Endodermal cell (in vitro differentiated cells): ENCODE data around the gene ZNF622. TPM values are rescaled to one million over a fixed set of nuclear protein-coding genes. Genes with fewer than 3 reads are reported as not detected.
"Not testable (repeated sequence)": the region's sequence is repeated elsewhere in the genome, so short reads cannot be mapped to it uniquely, and the experiment has no call there.

Experiments used
- DNase-seq: peaks from one replicate; pipeline ENCODE4 v3.0.0-alpha.2; 2017
- H3K27ac ChIP-seq: 2 replicates; pipeline ENCODE4 v1.5.1; 2013; ENCODE audit warnings: mild to moderate bottlenecking, low read depth, low read length, moderate library complexity
- H3K27me3 ChIP-seq: 2 replicates; pipeline ENCODE4 v1.6.1; 2013; ENCODE audit warnings: mild to moderate bottlenecking, low read length, moderate library complexity; ENCODE audit not compliant: insufficient read depth, control insufficient read depth, poor library complexity, severe bottlenecking
- H3K36me3 ChIP-seq: 2 replicates; pipeline ENCODE4 v1.7.0; 2013; ENCODE audit warnings: mild to moderate bottlenecking, low read length, moderate library complexity; ENCODE audit not compliant: control insufficient read depth, insufficient read depth
- H3K4me1 ChIP-seq: one replicate; pipeline ENCODE4 v1.7.0; 2013; ENCODE audit warnings: low read length; ENCODE audit not compliant: control insufficient read depth, insufficient read depth
- H3K4me3 ChIP-seq: 2 replicates; pipeline ENCODE4 v1.5.1; 2013; ENCODE audit warnings: mild to moderate bottlenecking, low read length, moderate library complexity
- H3K9ac ChIP-seq: 2 replicates; pipeline ENCODE4 v1.6.1; 2013; ENCODE audit warnings: mild to moderate bottlenecking, low read length, moderate library complexity; ENCODE audit not compliant: poor library complexity, severe bottlenecking; ENCODE audit errors: extremely low read depth
- H3K9me3 ChIP-seq: 2 replicates; pipeline ENCODE4 v1.6.1; 2013; ENCODE audit warnings: mild to moderate bottlenecking, low read length, moderate library complexity; ENCODE audit not compliant: control insufficient read depth
- H3K27ac Mint-ChIP-seq: 2 replicates; pipeline ENCODE4 v1.8.0; 2020; ENCODE audit warnings: mixed read lengths
- H3K27me3 Mint-ChIP-seq: 2 replicates; pipeline ENCODE4 v1.8.0; 2021; ENCODE audit warnings: mild to moderate bottlenecking, mixed read lengths; ENCODE audit not compliant: insufficient read depth
- H3K36me3 Mint-ChIP-seq: 2 replicates; pipeline ENCODE4 v1.8.0; 2020; ENCODE audit warnings: low read depth, mixed read lengths
- H3K4me1 Mint-ChIP-seq: 2 replicates; pipeline ENCODE4 v1.8.0; 2020; ENCODE audit warnings: mixed read lengths
- H3K4me3 Mint-ChIP-seq: 2 replicates; pipeline ENCODE4 v1.8.0; 2020; ENCODE audit warnings: mild to moderate bottlenecking, moderate library complexity, mixed read lengths
- H3K9me3 Mint-ChIP-seq: 2 replicates; pipeline ENCODE4 v1.8.0; 2020; ENCODE audit warnings: mild to moderate bottlenecking, mixed read lengths
- WGBS, 2 experiments: methylation state at CpG; one replicate each; pipeline versions ENCODE4 v1.1.5 to v1.1.7; 2013; ENCODE audit warnings: missing lambda C conversion rate in 2 of 2, mixed read lengths in 1 of 2; ENCODE audit not compliant: insufficient coverage in 1 of 2, insufficient read length in 1 of 2; 5-methylcytosine and 5-hydroxymethylcytosine counted together
- total RNA-seq, 2 donors: library from RNA; stranded (reverse); fragmentation: NEBNext Ultra II Directional in 1 of 2; extraction: Animal tissue kit (Norgen Biotek cat#: 25700) in 1 of 2; gene quantifications; 2 replicates in 1 of 2; 3 replicates in 1 of 2; pipeline ENCODE4 v1.2.1, GENCODE V29; 2021
- TF ChIP-seq, protein P1 (sequence below): fragments of 200-600 bp; sonication (generic); conservative IDR thresholded peaks from 2 replicates; pipeline ENCODE4 v1.5.0; 2021; ENCODE audit warnings: antibody characterized with exemption, mild to moderate bottlenecking

The ZNF622 gene
- total RNA-seq, 2 donors from 2014 or later = 27.3 to 28.6 TPM

DNA sequence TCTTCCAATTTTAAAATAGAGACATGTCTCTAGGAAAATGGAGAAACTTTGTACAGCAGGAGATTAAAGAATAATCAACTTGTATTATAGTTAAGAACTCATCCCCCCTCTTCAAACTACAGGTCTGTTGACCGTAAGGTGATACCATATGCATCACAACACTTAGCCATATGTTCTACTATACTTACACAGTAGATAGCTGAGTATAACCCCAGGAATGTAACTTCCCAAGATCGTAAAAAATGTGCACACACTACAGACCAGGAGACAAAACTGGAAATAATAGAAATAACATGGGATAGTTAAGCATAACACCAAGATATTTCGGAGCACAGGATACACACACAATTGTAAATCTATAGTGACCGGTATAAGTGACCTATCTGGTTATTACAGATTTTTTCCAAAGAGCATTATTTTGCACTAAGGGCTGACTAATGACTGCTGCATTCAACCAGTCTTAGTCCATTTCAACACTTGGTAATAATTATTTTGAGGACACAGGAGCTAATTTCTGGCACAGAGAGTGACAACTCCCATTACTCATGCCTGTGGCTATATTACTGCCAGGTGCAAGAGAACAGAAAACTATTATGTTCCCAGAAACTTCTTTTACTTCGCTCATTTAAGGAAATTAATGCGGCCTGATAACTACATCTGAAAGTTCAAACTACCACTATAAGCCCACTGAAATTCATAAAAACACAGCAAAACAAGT lies 15.4 kb upstream of the ZNF622 start:
- no peak overlapping the region for H3K4me3 Mint-ChIP-seq
- DNase-seq = no peak
- no peak overlapping the region for H3K27ac ChIP-seq
- TF ChIP-seq, protein P1, sequence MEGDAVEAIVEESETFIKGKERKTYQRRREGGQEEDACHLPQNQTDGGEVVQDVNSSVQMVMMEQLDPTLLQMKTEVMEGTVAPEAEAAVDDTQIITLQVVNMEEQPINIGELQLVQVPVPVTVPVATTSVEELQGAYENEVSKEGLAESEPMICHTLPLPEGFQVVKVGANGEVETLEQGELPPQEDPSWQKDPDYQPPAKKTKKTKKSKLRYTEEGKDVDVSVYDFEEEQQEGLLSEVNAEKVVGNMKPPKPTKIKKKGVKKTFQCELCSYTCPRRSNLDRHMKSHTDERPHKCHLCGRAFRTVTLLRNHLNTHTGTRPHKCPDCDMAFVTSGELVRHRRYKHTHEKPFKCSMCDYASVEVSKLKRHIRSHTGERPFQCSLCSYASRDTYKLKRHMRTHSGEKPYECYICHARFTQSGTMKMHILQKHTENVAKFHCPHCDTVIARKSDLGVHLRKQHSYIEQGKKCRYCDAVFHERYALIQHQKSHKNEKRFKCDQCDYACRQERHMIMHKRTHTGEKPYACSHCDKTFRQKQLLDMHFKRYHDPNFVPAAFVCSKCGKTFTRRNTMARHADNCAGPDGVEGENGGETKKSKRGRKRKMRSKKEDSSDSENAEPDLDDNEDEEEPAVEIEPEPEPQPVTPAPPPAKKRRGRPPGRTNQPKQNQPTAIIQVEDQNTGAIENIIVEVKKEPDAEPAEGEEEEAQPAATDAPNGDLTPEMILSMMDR = no peak
- H3K4me1 Mint-ChIP-seq = no peaks in the 10 kb centered on the region
- H3K9me3 ChIP-seq = peaks cover 6% of the 10 kb centered on the region
- H3K27me3 ChIP-seq = peaks cover 12% of the 10 kb centered on the region
- H3K4me1 ChIP-seq = no peaks in the 10 kb centered on the region
- peaks cover 2% of the 10 kb centered on the region for H3K27me3 Mint-ChIP-seq
- peaks cover 5% of the 10 kb centered on the region for H3K9me3 Mint-ChIP-seq
- no peaks in the 10 kb centered on the region for H3K36me3 ChIP-seq
- 94 to 100% methylated on average over 4 to 6 of the region's 6 CpGs for WGBS, 2 experiments
- no peak overlapping the region for H3K9ac ChIP-seq
- H3K27ac Mint-ChIP-seq = no peak overlapping the region
- no peaks in the 10 kb centered on the region for H3K36me3 Mint-ChIP-seq
- H3K4me3 ChIP-seq = no peak overlapping the region

DNA sequence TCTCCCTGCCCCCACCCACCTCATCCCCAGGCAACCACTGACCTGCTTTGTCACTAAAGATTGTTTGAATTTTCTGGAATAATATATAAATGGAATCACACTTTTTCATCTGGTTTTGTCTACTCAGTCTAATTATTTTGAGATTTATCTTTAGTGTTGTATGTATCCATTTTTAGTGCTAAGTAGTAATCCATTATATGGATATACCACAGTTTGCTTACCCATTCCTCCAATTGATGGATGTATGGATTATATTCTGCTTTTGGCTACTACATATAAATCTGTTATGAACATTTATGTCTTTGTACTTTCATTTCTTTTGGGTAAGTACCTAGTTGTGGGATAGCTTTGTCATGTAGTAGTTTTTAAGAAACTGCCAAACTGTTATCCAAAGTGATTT lies 14.5 kb upstream of the ZNF622 start:
- Mint-ChIP-seq H3K4me3 (no peak overlapping the region), H3K27ac (no peak overlapping the region), H3K27me3 (peaks cover 2% of the 10 kb centered on the region), H3K36me3 (no peaks in the 10 kb centered on the region), H3K9me3 (peaks cover 5% of the 10 kb centered on the region), H3K4me1 (peaks cover 2% of the 10 kb centered on the region)
- TF ChIP-seq, protein P1 = no peak
- H3K4me3 ChIP-seq = no peak overlapping the region
- DNase-seq = no peak
- H3K9ac ChIP-seq = no peak overlapping the region
- no peak overlapping the region for H3K27ac ChIP-seq
- peaks cover 6% of the 10 kb centered on the region for H3K9me3 ChIP-seq
- no peaks in the 10 kb centered on the region for H3K4me1 ChIP-seq
- no peaks in the 10 kb centered on the region for H3K36me3 ChIP-seq
- peaks cover 12% of the 10 kb centered on the region for H3K27me3 ChIP-seq

DNA sequence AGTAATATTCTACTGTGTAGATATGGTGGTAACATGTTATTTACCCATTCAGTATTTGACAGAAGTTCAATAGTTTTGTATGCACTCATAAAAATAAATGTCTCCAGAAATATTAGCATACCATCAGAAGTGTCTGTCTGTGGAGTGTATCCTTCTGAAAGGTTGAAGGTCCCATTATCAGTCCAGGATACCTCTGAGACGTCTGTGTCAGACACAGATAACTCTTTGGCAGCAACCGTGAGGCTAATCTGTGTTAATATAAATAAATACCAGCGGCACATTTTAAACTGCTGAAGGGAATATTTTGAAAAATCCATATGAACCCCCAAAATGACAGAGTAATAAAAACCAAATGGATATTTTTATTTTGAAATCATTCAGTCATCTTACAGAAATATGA lies 11.9 kb upstream of the ZNF622 start:
- WGBS, 2 experiments = 85 to 86% methylated on average over 1 to 3 of the region's 3 CpGs

DNA sequence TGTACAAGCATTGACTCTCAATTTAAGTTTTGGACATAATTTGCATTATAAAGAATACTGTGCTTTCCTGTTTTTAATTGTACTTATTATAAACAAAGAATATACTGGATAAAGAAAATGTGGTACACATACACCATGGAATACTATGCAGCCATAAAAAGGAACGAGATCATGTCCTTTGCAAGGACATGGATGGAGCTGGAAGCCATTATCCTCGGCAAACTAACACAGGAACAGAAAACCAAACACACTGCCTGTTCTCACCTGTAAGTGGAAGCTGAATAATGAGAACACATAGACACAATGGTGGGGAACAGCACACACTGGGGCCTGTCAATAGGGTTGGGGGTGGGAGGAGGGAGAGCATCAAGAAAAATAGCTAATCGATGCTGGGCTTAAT lies 10.8 kb upstream of the ZNF622 start:
- H3K36me3 Mint-ChIP-seq, H3K27ac ChIP-seq, H3K4me3 ChIP-seq, H3K27me3 ChIP-seq, H3K4me1 ChIP-seq, H3K9me3 Mint-ChIP-seq, H3K4me1 Mint-ChIP-seq, H3K27me3 Mint-ChIP-seq, DNase-seq, H3K36me3 ChIP-seq, H3K4me3 Mint-ChIP-seq, H3K27ac Mint-ChIP-seq, H3K9ac ChIP-seq, H3K9me3 ChIP-seq: not testable (repeated sequence)
- WGBS, 2 experiments = 86 to 100% methylated on average over 1 to 3 of the region's 3 CpGs

More for the DNA sequence above, 11.9 kb upstream of the ZNF622 start:
- H3K27me3 ChIP-seq = peaks cover 8% of the 10 kb centered on the region
- H3K27ac Mint-ChIP-seq = no peak overlapping the region
- peaks cover 7% of the 10 kb centered on the region for H3K4me1 Mint-ChIP-seq
- TF ChIP-seq, protein P1 = no peak
- peaks cover 5% of the 10 kb centered on the region for H3K9me3 Mint-ChIP-seq
- no peak overlapping the region for H3K9ac ChIP-seq
- no peaks in the 10 kb centered on the region for H3K27me3 Mint-ChIP-seq
- H3K4me3 ChIP-seq = no peak overlapping the region
- H3K36me3 ChIP-seq = no peaks in the 10 kb centered on the region
- H3K4me3 Mint-ChIP-seq = no peak overlapping the region
- DNase-seq = no peak
- H3K27ac ChIP-seq = no peak overlapping the region
- H3K9me3 ChIP-seq = peaks cover 6% of the 10 kb centered on the region
- no peaks in the 10 kb centered on the region for H3K36me3 Mint-ChIP-seq
- no peaks in the 10 kb centered on the region for H3K4me1 ChIP-seq
